ENCODE results near the gene PLCB4.

- TF ChIP-seq POLR2AphosphoS5 (IDR thresholded peaks at IDR 0.05; ENCODE audit: low read depth, low read length) (no peak), CTCF (IDR thresholded peaks at IDR 0.05) (no peak), NFIC (IDR thresholded peaks at IDR 0.05; ENCODE audit: borderline replicate concordance) (no peak), MAX (IDR thresholded peaks at IDR 0.05; ENCODE audit: low read depth) (no peak), EZH2phosphoT487 (IDR thresholded peaks at IDR 0.05; ENCODE audit: borderline replicate concordance, low read depth) (no peak), RXRA (IDR thresholded peaks at IDR 0.05; ENCODE audit: borderline replicate concordance, low read depth) (no peak)
Measured at GRCh38 chr20:9225879-9226278, 157.0 kb downstream of the PLCB4 start.

All from SK-N-SH (cell line).